H1 (cell line): ENCODE results near the gene SMYD1. TPM values are rescaled to one million over a fixed set of nuclear protein-coding genes. Genes with fewer than 3 reads are reported as not detected.

Source experiments
- BRCA1 ChIP-seq: IDR thresholded peaks from 2 replicates; pipeline ENCODE4 v1.6.1; 2012; ENCODE audit warnings: low read depth, low read length, improper control_type of control experiment
- CBX8 ChIP-seq: fragments of 300-800, 300-1000 bp; sonication (generic); IDR thresholded peaks from 2 replicates; pipeline ENCODE4 v1.7.1; 2016; ENCODE audit warnings: low read depth, low read length, borderline replicate concordance
- CHD1 ChIP-seq: IDR thresholded peaks from 2 replicates; pipeline ENCODE4 v1.6.1; 2012; ENCODE audit warnings: low read depth, low read length, improper control_type of control experiment
- CHD7 ChIP-seq: fragments of 300-600 bp; sonication (generic); IDR thresholded peaks from 2 replicates; pipeline ENCODE4 v1.7.1; 2012; ENCODE audit warnings: low read length, moderate library complexity, mild to moderate bottlenecking, inconsistent platforms; ENCODE audit not compliant: insufficient replicate concordance
- EZH2 ChIP-seq: fragments of 200-600 bp; sonication (generic); IDR thresholded peaks from 2 replicates; pipeline ENCODE4 v1.7.1; 2012; ENCODE audit warnings: low read depth, mild to moderate bottlenecking, moderate library complexity, low read length, inconsistent platforms; ENCODE audit not compliant: severe bottlenecking
- JUND ChIP-seq: IDR thresholded peaks from 2 replicates; pipeline ENCODE4 v1.6.1; 2011; ENCODE audit warnings: mild to moderate bottlenecking, improper control_type of control experiment, low read length
- NANOG ChIP-seq: IDR thresholded peaks from 2 replicates; pipeline ENCODE4 v1.6.1; 2011; ENCODE audit warnings: low read length, low read depth, mild to moderate bottlenecking, inconsistent platforms; ENCODE audit not compliant: insufficient read depth, poor library complexity, severe bottlenecking
- POU5F1 ChIP-seq: IDR thresholded peaks from 2 replicates; pipeline ENCODE4 v1.6.1; 2011; ENCODE audit warnings: low read depth, mild to moderate bottlenecking, low read length, moderate library complexity
- SP4 ChIP-seq: IDR thresholded peaks from 2 replicates; pipeline ENCODE4 v1.6.1; 2012; ENCODE audit warnings: low read length, inconsistent platforms
- TBP ChIP-seq: IDR thresholded peaks from 2 replicates; pipeline ENCODE4 v1.6.1; 2011; ENCODE audit warnings: low read depth, low read length, improper control_type of control experiment
- polyA plus RNA-seq, 7 experiments: library from polyadenylated mRNA; depleted of rRNA in 3 of 7; stranded (reverse) in 5 of 7; unstranded in 2 of 7; fragments of >200 nt in 5 of 7; fragments of 200-250 nt in 2 of 7; gene quantifications; 1 replicate in 5 of 7; 2 replicates in 1 of 7; 4 replicates in 1 of 7; pipeline versions ENCODE4 v1.2.1 to v1.2.3, GENCODE V29; 2011 to 2013; ENCODE audit warnings: missing spikeins in 2 of 7, mixed read lengths in 2 of 7
- total RNA-seq: library from RNA; stranded (reverse); fragmentation: NEBNext Ultra II Directional; extraction: Animal tissue kit (Norgen Biotek cat#: 25700); gene quantifications from 2 replicates; pipeline ENCODE4 v1.2.1, GENCODE V29; 2021

SMYD1 gene
- total and polyA plus RNA-seq, 2 of the 8 experiments (the other 6 are each of a cell fraction or from before 2014, with no cell fraction given): 0.06 TPM; not detected in 1

- TF ChIP-seq CHD7 (no peak), BRCA1 (no peak), JUND (no peak), CHD1 (no peak), TBP (no peak), NANOG (no peak), SP4 (no peak), POU5F1 (no peak), EZH2 (no peak), CBX8 (no peak)
Observed at GRCh38 chr2:88032070-88032702, 35.4 kb upstream of the SMYD1 start (continued).
